ENCODE measurements around the gene RIMBP2.

The RIMBP2 gene

GRCh38 chr12:130508318-130508717 is 207.8 kb downstream of the RIMBP2 start:
- no peak overlapping the region for H3K4me3 ChIP-seq (replicated peaks; ENCODE audit: low read depth, low read length)
- no peak for TF ChIP-seq CTCF (IDR thresholded peaks at IDR 0.05; ENCODE audit: low read depth, low read length, missing control alignments)
- no peak for DNase-seq (ENCODE audit: extremely low read depth, low read depth)

GRCh38 chr12:130506844-130507243 is 209.3 kb downstream of the RIMBP2 start:
- no peak for DNase-seq (ENCODE audit: extremely low read depth, low read depth)
- H3K4me3 ChIP-seq (replicated peaks; ENCODE audit: low read depth, low read length) = no peak overlapping the region
- TF ChIP-seq CTCF (IDR thresholded peaks at IDR 0.05; ENCODE audit: low read depth, low read length, missing control alignments) = no peak

- TF ChIP-seq CTCF (IDR thresholded peaks at IDR 0.05; ENCODE audit: low read depth, low read length, missing control alignments) = no peak
- no peak for DNase-seq (ENCODE audit: extremely low read depth, low read depth)
- no peak overlapping the region for H3K4me3 ChIP-seq (replicated peaks; ENCODE audit: low read depth, low read length)
These were observed 211.3 kb downstream of the RIMBP2 start for GRCh38 chr12:130504840-130505175.

GRCh38 chr12:130504110-130504839 is 211.8 kb downstream of the RIMBP2 start:
- no peak for TF ChIP-seq CTCF (IDR thresholded peaks at IDR 0.05; ENCODE audit: low read depth, low read length, missing control alignments)
- no peak overlapping the region for H3K4me3 ChIP-seq (replicated peaks; ENCODE audit: low read depth, low read length)
- DNase-seq (ENCODE audit: extremely low read depth, low read depth) = no peak

GRCh38 chr12:130501821-130502220 is 214.3 kb downstream of the RIMBP2 start:
- H3K4me3 ChIP-seq (replicated peaks; ENCODE audit: low read depth, low read length) = no peak overlapping the region
- TF ChIP-seq CTCF (IDR thresholded peaks at IDR 0.05; ENCODE audit: low read depth, low read length, missing control alignments) = no peak
- DNase-seq (ENCODE audit: extremely low read depth, low read depth) = no peak

GRCh38 chr12:130500835-130501330 is 215.2 kb downstream of the RIMBP2 start:
- no peak for DNase-seq (ENCODE audit: extremely low read depth, low read depth)
- no peak overlapping the region for H3K4me3 ChIP-seq (replicated peaks; ENCODE audit: low read depth, low read length)
- TF ChIP-seq CTCF (IDR thresholded peaks at IDR 0.05; ENCODE audit: low read depth, low read length, missing control alignments) = no peak

GRCh38 chr12:130499474-130499873 is 216.6 kb downstream of the RIMBP2 start:
- DNase-seq (ENCODE audit: extremely low read depth, low read depth) = no peak
- no peak for TF ChIP-seq CTCF (IDR thresholded peaks at IDR 0.05; ENCODE audit: low read depth, low read length, missing control alignments)
- no peak overlapping the region for H3K4me3 ChIP-seq (replicated peaks; ENCODE audit: low read depth, low read length)

Measured in HFF-Myc (cell line).